Measurements from ENCODE around the gene DNAJC7. TPM values are rescaled to one million over a fixed set of nuclear protein-coding genes. Genes with fewer than 3 reads are reported as not detected.

DNAJC7 gene
- total RNA-seq, 1 experiment from 2014 or later, result 94.6 TPM

DNA sequence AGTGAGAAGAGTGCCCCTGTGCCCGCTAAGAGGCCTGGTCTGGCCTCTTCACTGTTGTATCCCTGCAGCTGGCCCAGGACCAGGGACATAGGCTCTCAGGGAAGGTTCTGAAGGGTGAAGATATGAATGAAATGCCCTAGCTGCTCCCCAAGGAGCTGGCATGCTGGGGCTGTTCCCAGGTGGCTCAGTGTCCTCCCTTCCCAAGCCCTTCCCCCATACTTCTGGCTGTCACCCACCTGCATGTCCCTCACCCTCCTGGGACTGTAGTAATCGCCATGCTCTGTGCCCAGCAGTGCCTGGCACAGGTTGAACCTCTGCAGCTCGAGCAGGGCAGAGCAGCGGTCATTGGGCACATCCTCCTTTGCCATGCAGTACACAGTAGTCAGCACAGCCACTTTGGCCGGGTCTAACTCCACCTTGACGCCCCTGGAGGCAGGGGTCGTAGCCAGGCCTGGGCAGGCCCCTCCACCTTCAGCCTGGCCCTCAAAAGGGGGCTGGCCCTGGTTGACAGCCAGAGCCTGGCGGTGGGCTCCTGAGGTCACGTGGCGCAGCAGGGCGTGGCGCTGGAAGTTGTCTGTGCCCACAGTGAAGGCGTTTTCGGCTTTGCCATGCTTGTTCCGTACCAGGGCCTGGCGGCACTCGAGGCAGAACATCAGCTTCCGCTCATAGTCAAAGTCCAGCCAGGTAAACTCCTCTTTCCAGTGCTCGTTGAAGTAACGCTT lies 25.5 kb upstream of the DNAJC7 start:
- intact Hi-C loops (cut with micrococcal nuclease; ENCODE audit: unreplicated experiment), result no loop called here
- ChIA-PET CTCF (no interaction called here), POLR2A (ENCODE audit: low non-redundant PET) (no interaction called here)
- no peak for DNase-seq (ENCODE audit: low spot score)
- Histone ChIP-seq H3K4me3 (ENCODE audit: low read depth, low read length, poor library complexity, severe bottlenecking) (no peak overlapping the region), H3K9me3 (ENCODE audit: low read depth, low read length, poor library complexity, severe bottlenecking) (no peaks in the 10 kb centered on the region), H3K4me1 (ENCODE audit: insufficient read depth, low read length, poor library complexity, severe bottlenecking) (no peaks in the 10 kb centered on the region), H3K36me3 (ENCODE audit: insufficient read depth, low read length, poor library complexity, severe bottlenecking) (no peaks in the 10 kb centered on the region), H3K27me3 (replicated peaks; ENCODE audit: insufficient read depth, low read depth, low read length, poor library complexity) (no peaks in the 10 kb centered on the region), H3K27ac (ENCODE audit: low read depth, low read length, poor library complexity, severe bottlenecking) (no peak overlapping the region)
- TF ChIP-seq CTCF (conservative IDR thresholded peaks at IDR 0.05; ENCODE audit: low read depth, low read length) (no peak), EZH2 (IDR thresholded peaks at IDR 0.05; ENCODE audit: borderline replicate concordance, low read depth, low read length, poor library complexity, severe bottlenecking) (no peak)
- BruUV-seq (replicated peaks), result no TSS peak

GRCh38 chr17:42041619-42042018 lies 24.4 kb upstream of the DNAJC7 start:
- Histone ChIP-seq H3K4me1 (ENCODE audit: insufficient read depth, low read length, poor library complexity, severe bottlenecking) (no peaks in the 10 kb centered on the region), H3K27me3 (replicated peaks; ENCODE audit: insufficient read depth, low read depth, low read length, poor library complexity) (no peaks in the 10 kb centered on the region), H3K4me3 (ENCODE audit: low read depth, low read length, poor library complexity, severe bottlenecking) (no peak overlapping the region), H3K9me3 (ENCODE audit: low read depth, low read length, poor library complexity, severe bottlenecking) (no peaks in the 10 kb centered on the region), H3K27ac (ENCODE audit: low read depth, low read length, poor library complexity, severe bottlenecking) (no peak overlapping the region), H3K36me3 (ENCODE audit: insufficient read depth, low read length, poor library complexity, severe bottlenecking) (no peaks in the 10 kb centered on the region)
- TF ChIP-seq CTCF (conservative IDR thresholded peaks at IDR 0.05; ENCODE audit: low read depth, low read length), result no peak
- no peak for TF ChIP-seq EZH2 (IDR thresholded peaks at IDR 0.05; ENCODE audit: borderline replicate concordance, low read depth, low read length, poor library complexity, severe bottlenecking)
- ChIA-PET CTCF (no interaction called here), POLR2A (ENCODE audit: low non-redundant PET) (no interaction called here)
- BruUV-seq (replicated peaks), result no TSS peak
- no peak for DNase-seq (ENCODE audit: low spot score)
- intact Hi-C loops (cut with micrococcal nuclease; ENCODE audit: unreplicated experiment), result no loop called here

GRCh38 chr17:42040818-42041217 lies 23.6 kb upstream of the DNAJC7 start:
- DNase-seq (ENCODE audit: low spot score), result no peak
- ChIA-PET CTCF (no interaction called here), POLR2A (ENCODE audit: low non-redundant PET) (no interaction called here)
- intact Hi-C loops (cut with micrococcal nuclease; ENCODE audit: unreplicated experiment), result no loop called here
- no peaks in the 10 kb centered on the region for H3K9me3 ChIP-seq (ENCODE audit: low read depth, low read length, poor library complexity, severe bottlenecking)
- no peaks in the 10 kb centered on the region for H3K27me3 ChIP-seq (replicated peaks; ENCODE audit: insufficient read depth, low read depth, low read length, poor library complexity)
- TF ChIP-seq EZH2 (IDR thresholded peaks at IDR 0.05; ENCODE audit: borderline replicate concordance, low read depth, low read length, poor library complexity, severe bottlenecking) (no peak), CTCF (conservative IDR thresholded peaks at IDR 0.05; ENCODE audit: low read depth, low read length) (no peak)
- no peak overlapping the region for H3K27ac ChIP-seq (ENCODE audit: low read depth, low read length, poor library complexity, severe bottlenecking)
- H3K4me3 ChIP-seq (ENCODE audit: low read depth, low read length, poor library complexity, severe bottlenecking), result no peak overlapping the region
- H3K36me3 ChIP-seq (ENCODE audit: insufficient read depth, low read length, poor library complexity, severe bottlenecking), result no peaks in the 10 kb centered on the region
- no peaks in the 10 kb centered on the region for H3K4me1 ChIP-seq (ENCODE audit: insufficient read depth, low read length, poor library complexity, severe bottlenecking)
- no TSS peak for BruUV-seq (replicated peaks)

All from A673 (cell line).